OCI-M2 (cell line): ENCODE data around the gene CAPN14.

ENCODE experiments used
- DNase-seq: peaks from one replicate; lab custom pipeline; 2025; ENCODE audit not compliant: unreplicated experiment; lab: John Stamatoyannopoulos, UW

Gene CAPN14

DNA sequence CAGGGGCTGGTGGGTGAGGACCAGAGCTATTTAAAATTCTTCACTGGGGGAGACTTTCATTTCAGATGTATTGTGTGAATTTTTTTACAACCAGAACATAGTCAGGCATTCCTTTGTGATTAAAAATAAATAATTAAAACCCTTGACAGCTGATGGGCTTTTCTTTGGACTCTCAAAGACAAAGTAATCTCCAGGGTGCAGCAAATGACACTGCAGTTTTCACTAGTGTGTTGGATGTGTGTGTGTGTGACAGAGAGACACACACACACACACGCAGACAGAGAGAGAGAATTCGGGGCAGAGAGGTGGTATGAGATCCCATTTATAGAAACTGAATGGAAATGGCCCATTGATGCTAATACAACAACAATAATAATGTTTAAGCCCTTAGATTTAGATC is 68.8 kb downstream of the CAPN14 start:
- no peak for DNase-seq

- DNase-seq = no peak
These were observed 69.7 kb downstream of the CAPN14 start for GRCh38 chr2:31147645-31148044.

- no peak for DNase-seq
These were observed 75.2 kb downstream of the CAPN14 start for GRCh38 chr2:31142110-31142509.

- DNase-seq = no peak
These were observed 75.8 kb downstream of the CAPN14 start for GRCh38 chr2:31141443-31142085.

DNA sequence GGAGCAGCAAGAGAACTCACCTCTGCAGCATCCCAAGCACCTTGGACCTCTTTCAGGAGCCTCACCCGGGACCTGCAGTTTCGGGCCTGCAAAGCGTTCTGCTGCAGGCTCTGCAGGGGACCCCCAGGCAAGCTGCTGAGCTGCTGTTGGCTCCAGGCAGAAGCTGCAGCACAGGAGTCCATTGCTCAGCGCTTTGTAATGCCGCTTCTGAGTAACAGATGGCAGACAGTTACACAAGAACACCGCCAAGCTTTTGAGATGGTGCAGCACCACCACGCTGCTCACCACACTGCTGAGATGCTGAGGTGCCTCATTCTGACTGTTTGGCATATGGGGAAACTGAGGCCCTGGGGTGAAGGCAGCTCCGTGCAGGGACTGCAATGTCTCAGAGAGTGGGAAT is 77.2 kb downstream of the CAPN14 start:
- no peak for DNase-seq

- no peak for DNase-seq
These were observed 77.6 kb downstream of the CAPN14 start for GRCh38 chr2:31139671-31140070.

DNA sequence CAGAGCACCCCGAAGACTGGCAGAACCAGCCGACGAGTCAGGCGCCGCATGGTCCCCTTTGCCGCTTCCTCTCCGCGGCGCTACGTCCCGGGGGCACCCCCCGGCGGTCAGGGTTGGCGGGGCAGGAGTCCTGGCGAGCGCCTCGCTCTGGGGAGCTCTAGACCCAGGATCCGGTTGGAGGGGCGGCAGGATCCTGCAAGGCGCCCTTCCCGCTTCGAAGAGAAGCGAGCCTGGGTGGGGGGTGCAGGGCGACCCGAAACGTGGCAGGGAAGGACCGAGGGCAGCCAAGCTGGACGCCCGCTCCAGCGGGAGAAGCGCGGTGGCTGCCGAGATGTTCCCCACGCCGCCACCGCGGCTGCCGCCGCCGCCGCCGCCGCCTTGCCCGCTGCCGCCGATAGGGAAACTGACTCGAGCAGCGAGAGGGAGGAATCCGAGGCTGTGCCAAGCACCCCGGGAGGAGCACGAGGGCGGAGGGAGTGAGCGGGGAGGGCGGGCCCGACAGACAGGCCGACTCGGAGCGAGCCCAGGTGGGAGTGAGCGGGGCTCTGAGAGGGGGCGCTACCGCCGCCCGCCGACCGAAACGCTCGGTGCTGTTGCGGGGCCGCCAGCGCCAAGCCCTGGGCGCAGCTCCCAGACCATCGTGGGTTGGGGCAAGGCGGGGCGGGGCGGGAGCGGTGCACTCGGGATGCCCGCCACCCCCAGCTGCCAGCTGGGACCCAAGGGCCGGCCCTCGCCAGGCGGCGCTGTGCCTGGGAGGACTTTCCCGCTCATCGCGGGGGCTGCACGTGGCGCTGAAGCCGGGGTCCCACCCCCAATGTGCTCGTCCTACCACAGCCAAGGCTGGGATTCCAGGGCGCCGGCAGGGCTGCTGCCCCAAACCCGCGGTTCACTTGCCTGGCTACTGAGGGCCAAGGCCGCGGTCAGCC is 79.0 kb downstream of the CAPN14 start, which contains the start of gene GALNT14:
TSS of gene GALNT14 (minus strand) at position 404 of the 926 bp plus-strand sequence. CDS start at position 50, 354 bp downstream.
- DNase-seq = no peak

GRCh38 chr2:31137211-31138036 is 79.9 kb downstream of the CAPN14 start:
- no peak for DNase-seq

DNA sequence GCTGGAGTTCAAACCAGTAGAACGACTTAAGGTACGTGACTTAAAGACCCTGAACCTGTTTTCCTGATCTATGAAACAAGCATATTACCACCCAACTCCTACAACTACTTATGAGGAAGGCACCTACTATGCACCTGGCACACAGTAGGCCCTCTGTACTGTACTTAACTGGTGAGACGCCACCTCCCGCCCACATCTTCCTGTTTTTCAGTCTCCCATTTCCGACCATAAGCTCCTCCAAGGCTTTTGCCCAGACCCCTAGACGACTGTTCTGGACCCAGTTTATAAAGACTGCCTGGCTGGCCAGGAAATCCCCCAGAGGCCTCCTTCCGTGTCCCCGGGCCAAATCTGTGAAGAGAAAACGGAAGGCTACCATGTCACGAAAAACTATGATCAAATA is 80.6 kb downstream of the CAPN14 start:
- DNase-seq = no peak

GRCh38 chr2:31136000-31136399 is 81.3 kb downstream of the CAPN14 start:
- no peak for DNase-seq

DNA sequence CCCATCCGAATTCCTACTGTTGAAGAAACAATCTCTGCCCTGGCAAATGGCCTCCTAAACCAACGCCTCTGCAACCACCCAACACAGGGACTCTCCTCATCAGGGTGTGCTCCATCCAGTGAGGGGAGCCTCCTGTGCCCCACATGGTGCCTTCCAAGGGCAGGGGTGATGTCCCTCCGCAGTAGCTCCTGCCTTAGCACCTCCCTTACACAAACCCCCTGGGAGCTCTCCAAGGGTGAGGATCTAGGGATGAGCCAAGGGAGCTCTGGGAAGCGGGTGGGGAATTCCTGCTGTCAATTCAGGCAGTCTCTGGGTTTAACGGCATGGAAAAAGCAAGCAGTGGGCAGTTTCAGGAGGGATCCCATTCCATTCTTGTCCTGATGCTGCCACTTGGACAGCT is 82.8 kb downstream of the CAPN14 start:
- no peak for DNase-seq

DNA sequence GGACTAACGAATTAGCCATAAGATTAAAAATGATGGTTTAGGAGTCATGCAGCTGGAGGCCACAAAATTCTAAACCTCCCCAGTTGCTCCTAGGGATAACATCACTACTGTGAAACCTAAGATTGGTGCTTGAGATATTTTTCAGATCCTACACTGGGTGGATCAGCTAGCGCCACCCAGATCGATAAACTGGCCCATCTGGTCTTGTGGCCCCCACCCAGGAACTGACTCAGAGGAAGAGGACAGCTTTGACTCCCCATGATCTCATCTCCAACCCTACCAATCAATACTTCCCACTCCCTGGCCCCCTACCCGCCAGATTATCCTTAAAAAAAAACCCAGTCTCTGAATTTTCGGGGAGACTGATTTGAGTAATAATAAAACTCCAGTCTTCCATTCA is 84.5 kb downstream of the CAPN14 start:
- DNase-seq = no peak

GRCh38 chr2:31131871-31132270 is 85.4 kb downstream of the CAPN14 start:
- no peak for DNase-seq

GRCh38 chr2:31129375-31130171 is 87.7 kb downstream of the CAPN14 start:
- DNase-seq = no peak

- no peak for DNase-seq
These were observed 89.4 kb downstream of the CAPN14 start for GRCh38 chr2:31127931-31128330.

GRCh38 chr2:31125918-31126695 is 91.2 kb downstream of the CAPN14 start:
- no peak for DNase-seq

DNA sequence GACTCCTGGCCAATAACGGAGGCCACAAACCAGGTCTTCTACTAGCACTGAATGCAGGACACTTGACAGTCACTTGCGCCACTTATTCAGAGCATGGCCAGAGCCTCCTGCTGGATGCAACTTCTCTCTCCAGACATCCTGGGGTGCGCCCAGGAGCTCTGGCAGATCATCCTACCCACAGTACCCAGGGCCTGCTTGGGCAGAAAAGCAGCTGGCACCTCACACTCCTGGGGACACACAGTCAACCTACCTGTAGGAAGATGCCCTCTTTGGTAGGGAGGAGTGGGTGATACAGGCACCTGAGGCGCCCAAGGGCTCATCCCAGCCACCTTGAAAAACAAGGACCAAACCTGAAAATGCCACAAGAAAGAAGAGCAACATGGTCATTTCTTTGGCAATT is 92.4 kb downstream of the CAPN14 start:
- no peak for DNase-seq
